IMR-90 (cell line): ENCODE data around the gene CRTAP.

Experiments
- BHLHE40 ChIP-seq: fragments of 150-350 bp; IDR thresholded peaks from 2 replicates; pipeline ENCODE4 v1.6.1; 2016; ENCODE audit warnings: mild to moderate bottlenecking, low read depth, low read length
- CEBPB ChIP-seq: IDR thresholded peaks from 2 replicates; pipeline ENCODE4 v1.6.1; 2012; ENCODE audit warnings: low read depth, low read length, improper control_type of control experiment
- FOS ChIP-seq: fragments of 150-350 bp; IDR thresholded peaks from 2 replicates; pipeline ENCODE4 v1.6.1; 2016; ENCODE audit warnings: low read depth, low read length
- MAFK ChIP-seq: IDR thresholded peaks from 2 replicates; pipeline ENCODE4 v1.6.1; 2012; ENCODE audit warnings: low read depth, low read length, improper control_type of control experiment
- MAZ ChIP-seq: IDR thresholded peaks from 2 replicates; pipeline ENCODE4 v1.6.1; 2012; ENCODE audit warnings: low read depth, mild to moderate bottlenecking, low read length, improper control_type of control experiment, moderate library complexity, borderline replicate concordance
- MXI1 ChIP-seq: IDR thresholded peaks from 2 replicates; pipeline ENCODE4 v1.6.1; 2012; ENCODE audit warnings: low read depth, mild to moderate bottlenecking, low read length, moderate library complexity, borderline replicate concordance
- NFE2L2 ChIP-seq: fragments of 150-350 bp; IDR thresholded peaks from 2 replicates; pipeline ENCODE4 v1.6.1; 2016; ENCODE audit warnings: low read depth, mild to moderate bottlenecking, low read length
- POLR2A ChIP-seq: IDR thresholded peaks from 2 replicates; pipeline ENCODE4 v1.6.1; 2012; ENCODE audit warnings: mild to moderate bottlenecking, low read depth, low read length
- RAD21 ChIP-seq: IDR thresholded peaks from 2 replicates; pipeline ENCODE4 v1.6.1; 2012; ENCODE audit warnings: low read length, improper control_type of control experiment
- RFX5 ChIP-seq: IDR thresholded peaks from 2 replicates; pipeline ENCODE4 v1.8.0; 2012; ENCODE audit warnings: low read depth, mild to moderate bottlenecking, low read length, moderate library complexity
- TF ChIP-seq, protein P1 (sequence below): fragments of 150-350 bp; IDR thresholded peaks from 2 replicates; pipeline ENCODE4 v1.6.1; 2017; ENCODE audit warnings: mild to moderate bottlenecking, antibody characterized with exemption, low read length, low read depth
- TF ChIP-seq, protein P2 (sequence below): conservative IDR thresholded peaks from 2 replicates; pipeline ENCODE4 v1.5.1; 2012; ENCODE audit warnings: mild to moderate bottlenecking, low read depth, low read length, improper control_type of control experiment
- TF ChIP-seq, protein P3 (sequence below): fragments of 150-350 bp; IDR thresholded peaks from 2 replicates; pipeline ENCODE4 v1.6.1; 2016; ENCODE audit warnings: low read depth, mild to moderate bottlenecking, low read length, moderate library complexity, borderline replicate concordance

DNA sequence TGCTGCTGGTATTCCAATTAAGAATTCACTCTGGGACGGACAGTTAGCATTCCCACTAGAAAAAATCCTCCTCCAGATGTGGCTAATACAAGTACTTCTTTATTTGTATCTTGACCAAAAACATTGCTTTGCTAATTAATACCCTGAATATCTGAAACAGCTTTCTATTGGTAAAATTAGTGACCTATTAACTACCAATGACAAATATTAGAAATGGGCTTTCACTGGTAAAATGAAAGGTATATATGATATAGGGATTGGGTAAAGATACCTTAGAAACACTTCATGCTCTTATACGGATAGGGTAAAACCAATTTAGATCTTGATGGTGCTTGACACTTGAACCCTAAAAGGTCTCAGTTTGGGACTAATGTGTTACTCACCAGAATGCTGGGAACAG lies 52.3 kb downstream of the CRTAP start:
- TF ChIP-seq, protein P1, sequence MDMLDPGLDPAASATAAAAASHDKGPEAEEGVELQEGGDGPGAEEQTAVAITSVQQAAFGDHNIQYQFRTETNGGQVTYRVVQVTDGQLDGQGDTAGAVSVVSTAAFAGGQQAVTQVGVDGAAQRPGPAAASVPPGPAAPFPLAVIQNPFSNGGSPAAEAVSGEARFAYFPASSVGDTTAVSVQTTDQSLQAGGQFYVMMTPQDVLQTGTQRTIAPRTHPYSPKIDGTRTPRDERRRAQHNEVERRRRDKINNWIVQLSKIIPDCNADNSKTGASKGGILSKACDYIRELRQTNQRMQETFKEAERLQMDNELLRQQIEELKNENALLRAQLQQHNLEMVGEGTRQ, result no peak
- TF ChIP-seq NFE2L2 (no peak), BHLHE40 (no peak), POLR2A (no peak), RAD21 (no peak), MXI1 (no peak), CEBPB (no peak), MAFK (no peak), RFX5 (no peak), FOS (no peak), MAZ (no peak)
- TF ChIP-seq, protein P2, sequence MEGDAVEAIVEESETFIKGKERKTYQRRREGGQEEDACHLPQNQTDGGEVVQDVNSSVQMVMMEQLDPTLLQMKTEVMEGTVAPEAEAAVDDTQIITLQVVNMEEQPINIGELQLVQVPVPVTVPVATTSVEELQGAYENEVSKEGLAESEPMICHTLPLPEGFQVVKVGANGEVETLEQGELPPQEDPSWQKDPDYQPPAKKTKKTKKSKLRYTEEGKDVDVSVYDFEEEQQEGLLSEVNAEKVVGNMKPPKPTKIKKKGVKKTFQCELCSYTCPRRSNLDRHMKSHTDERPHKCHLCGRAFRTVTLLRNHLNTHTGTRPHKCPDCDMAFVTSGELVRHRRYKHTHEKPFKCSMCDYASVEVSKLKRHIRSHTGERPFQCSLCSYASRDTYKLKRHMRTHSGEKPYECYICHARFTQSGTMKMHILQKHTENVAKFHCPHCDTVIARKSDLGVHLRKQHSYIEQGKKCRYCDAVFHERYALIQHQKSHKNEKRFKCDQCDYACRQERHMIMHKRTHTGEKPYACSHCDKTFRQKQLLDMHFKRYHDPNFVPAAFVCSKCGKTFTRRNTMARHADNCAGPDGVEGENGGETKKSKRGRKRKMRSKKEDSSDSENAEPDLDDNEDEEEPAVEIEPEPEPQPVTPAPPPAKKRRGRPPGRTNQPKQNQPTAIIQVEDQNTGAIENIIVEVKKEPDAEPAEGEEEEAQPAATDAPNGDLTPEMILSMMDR, result no peak
- TF ChIP-seq, protein P3, sequence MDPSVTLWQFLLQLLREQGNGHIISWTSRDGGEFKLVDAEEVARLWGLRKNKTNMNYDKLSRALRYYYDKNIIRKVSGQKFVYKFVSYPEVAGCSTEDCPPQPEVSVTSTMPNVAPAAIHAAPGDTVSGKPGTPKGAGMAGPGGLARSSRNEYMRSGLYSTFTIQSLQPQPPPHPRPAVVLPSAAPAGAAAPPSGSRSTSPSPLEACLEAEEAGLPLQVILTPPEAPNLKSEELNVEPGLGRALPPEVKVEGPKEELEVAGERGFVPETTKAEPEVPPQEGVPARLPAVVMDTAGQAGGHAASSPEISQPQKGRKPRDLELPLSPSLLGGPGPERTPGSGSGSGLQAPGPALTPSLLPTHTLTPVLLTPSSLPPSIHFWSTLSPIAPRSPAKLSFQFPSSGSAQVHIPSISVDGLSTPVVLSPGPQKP, result no peak
